Measurements from ENCODE around the gene C10orf95.

DNA sequence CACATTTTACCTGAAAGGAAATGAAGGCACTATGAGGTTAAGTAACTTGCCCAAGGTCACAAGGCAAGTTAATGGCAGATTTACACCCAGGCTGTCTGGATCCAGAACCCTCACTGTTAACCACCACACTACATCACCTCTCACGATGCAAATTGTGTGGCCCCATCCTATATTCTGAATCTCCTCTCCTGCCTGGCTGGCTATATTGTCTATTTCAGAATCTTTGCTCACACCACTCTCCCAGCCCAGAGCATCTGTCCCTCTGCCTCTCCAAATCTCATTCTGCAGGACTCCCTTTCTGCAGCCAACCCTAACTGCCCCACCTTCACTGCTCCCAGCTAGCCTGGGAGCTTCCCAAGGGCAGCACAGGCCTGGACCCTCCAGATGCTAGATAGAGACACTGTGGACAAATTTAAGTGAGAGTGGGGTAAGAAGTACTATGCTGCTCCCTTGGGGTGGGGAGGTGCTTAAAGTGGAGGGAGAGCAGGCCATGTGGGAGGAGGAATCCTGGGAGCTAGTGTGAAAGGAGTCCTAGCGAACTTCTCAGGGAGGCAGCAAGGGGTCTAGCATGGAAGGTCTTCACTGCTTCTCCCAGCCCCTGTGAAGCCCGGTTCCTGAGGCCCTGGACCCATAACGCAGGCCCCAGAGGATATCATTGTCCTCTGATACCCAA is 19.8 kb downstream of the C10orf95 start:
- TF ChIP-seq, protein P1, sequence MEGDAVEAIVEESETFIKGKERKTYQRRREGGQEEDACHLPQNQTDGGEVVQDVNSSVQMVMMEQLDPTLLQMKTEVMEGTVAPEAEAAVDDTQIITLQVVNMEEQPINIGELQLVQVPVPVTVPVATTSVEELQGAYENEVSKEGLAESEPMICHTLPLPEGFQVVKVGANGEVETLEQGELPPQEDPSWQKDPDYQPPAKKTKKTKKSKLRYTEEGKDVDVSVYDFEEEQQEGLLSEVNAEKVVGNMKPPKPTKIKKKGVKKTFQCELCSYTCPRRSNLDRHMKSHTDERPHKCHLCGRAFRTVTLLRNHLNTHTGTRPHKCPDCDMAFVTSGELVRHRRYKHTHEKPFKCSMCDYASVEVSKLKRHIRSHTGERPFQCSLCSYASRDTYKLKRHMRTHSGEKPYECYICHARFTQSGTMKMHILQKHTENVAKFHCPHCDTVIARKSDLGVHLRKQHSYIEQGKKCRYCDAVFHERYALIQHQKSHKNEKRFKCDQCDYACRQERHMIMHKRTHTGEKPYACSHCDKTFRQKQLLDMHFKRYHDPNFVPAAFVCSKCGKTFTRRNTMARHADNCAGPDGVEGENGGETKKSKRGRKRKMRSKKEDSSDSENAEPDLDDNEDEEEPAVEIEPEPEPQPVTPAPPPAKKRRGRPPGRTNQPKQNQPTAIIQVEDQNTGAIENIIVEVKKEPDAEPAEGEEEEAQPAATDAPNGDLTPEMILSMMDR (IDR thresholded peaks at IDR 0.05; ENCODE audit: insufficient read depth, low read depth, low read length) = no peak
- TF ChIP-seq EZH2 (IDR thresholded peaks at IDR 0.05; ENCODE audit: insufficient read depth, low read length) = no peak
